Non-pigmented ciliary epithelial cell (primary cell): ENCODE measurements around the gene HSF2BP.
"Not testable (repeated sequence)": the region's sequence is repeated elsewhere in the genome, so short reads cannot be mapped to it uniquely, and the experiment has no call there.

Experiments used
- DNase-seq: peaks from one replicate; pipeline ENCODE4 v3.0.0-alpha.2; 2010; ENCODE audit warnings: low read depth

HSF2BP gene

DNA sequence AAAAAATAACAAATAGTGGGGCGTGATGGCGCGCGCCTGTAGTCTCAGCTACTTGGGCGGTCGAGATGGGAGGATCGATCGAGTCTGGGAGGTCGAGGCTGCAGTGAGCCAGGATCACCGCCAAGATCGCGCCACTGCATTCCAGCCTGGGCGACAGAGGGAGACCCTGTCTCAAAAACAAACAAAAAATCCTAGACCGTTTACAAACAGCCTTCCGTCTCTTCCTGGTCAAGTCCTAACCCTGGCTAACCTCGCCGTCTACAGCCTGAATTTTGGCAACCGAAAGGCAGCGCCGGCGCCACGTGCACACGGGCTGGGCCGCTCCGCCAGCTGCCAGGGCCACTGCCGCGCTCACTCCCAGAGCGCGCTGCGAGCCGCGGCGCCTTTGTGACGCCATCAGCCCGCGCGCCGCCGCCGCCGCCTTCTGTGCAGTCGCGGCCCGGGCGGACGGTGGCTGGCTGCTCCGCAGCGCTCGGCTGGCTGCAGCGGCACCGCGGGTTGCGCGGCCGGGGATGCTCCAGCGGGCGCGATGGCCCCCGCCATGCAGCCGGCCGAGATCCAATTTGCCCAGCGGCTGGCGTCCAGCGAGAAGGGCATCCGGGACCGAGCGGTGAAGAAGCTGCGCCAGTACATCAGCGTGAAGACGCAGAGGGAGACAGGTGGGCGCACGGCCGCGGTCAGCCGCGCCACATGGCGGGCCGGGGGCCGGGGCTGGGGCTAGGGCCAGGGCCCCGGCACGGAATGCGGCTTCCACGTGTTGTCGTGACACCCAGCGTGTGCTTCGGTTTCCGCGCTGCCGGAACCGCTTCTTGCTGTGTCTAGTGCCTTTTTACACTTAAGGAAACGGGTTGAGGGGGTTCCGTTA lies at the start of gene HSF2BP, which contains the start of gene RRP1B:
HSF2BP (minus strand) TSS at position 353 of the 865 bp plus-strand sequence. CDS start 1,392 bp downstream, outside the sequence.
RRP1B (plus strand) TSS at position 425 of the 865 bp plus-strand sequence; CDS start at position 530, 105 bp downstream.
- DNase-seq = no peak

DNA sequence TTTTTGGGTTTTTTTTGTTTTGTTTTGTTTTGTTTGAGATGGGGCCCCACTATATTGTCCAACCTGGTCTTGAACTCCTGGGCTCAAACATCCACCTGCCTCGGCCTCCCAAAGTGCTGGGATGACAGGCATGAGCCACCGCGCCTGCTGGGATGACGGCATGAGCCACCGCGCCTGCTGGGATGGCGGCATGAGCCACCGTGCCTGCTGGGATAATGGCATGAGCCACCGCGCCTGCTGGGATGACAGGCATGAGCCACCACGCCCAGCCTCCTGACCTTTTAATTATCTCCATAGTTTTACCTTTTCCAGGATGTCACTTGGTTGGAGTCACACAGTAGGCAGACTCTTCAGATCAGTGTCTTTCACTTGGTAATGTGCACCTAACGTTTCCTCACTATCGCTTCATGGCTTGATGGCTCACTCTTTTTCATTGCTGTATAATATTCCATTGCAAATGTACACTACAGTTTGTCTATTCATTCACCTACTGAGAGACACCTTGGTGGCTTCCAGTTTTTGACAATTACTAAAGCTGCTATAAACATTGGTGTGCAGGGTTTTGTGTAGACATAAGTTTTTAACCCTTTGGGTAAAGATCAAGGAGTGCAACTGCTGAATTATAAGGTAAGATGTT lies 49.6 kb upstream of the HSF2BP start:
- no peak for DNase-seq

DNA sequence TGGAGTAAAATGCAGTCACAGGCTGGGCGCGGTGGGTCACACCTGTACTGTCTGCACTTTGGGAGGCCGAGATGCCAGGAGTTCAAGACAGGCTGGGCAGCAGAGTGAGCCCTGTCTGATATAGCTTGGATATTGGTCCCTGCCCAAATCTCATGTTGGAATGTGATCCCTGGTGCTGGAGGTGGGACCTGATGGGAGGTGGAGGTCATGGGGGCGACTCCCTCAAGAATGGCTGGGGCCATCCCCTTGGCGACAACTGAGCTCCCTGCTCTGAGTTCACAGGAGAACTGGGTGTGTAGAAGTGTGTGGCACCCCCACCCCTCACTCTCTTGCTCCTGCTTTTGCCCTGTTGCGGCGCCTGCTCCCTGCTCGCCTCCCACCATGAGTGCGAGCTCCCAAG lies 48.2 kb upstream of the HSF2BP start:
- no peak for DNase-seq

DNA sequence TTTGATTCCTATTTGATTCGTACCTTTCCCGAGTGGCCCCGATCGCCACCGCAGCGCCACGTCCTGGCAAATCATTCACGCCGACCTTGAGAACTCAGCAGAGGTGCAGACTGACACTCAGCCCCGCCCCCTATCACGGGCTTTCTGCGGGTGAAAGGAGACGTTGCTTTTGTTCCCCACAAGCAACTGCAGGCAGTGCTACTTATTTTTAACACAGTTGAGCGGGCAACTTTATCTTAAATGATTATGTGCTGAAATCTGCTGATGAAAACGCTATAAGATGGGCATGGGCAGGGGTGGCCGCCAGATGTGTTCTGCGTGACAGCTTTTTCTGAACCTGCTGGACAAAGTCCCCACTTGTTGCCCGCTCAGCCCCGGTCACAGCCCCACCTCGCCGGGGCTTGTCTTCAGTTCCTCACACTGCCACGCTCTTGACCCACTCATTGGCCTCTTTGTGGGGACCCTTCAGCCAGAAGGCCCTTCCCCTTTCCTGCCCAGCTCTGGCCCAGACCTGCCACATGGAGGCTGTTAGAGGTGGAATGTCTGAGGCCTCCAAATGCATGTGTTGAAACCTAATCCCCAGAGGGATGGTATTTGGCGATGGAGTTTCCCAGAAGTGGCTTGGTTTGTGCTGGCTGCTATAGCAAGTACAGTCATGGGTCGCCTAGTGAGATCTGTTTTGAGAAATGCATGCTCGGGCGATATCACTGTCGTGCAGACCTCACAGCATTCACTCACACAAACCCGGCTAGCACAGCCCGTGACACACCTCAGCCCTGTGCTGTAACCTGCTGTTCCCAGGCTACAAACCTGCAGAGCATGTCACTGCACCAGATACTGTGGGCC lies 44.0 kb upstream of the HSF2BP start:
- DNase-seq = peak; percentile 22

DNA sequence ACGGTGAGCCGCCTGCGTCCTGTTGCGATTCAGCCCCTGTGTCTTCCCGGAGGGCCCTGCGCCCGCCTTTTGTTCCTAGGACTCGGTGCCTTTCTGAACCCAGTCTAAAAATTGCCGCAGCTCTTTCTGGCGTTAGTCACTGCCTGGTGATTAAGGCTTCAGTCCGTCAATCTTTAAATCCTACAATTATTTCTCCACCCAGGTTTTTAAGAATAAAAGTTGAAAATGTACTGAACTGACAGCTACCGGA lies 43.4 kb upstream of the HSF2BP start:
- no peak for DNase-seq

DNA sequence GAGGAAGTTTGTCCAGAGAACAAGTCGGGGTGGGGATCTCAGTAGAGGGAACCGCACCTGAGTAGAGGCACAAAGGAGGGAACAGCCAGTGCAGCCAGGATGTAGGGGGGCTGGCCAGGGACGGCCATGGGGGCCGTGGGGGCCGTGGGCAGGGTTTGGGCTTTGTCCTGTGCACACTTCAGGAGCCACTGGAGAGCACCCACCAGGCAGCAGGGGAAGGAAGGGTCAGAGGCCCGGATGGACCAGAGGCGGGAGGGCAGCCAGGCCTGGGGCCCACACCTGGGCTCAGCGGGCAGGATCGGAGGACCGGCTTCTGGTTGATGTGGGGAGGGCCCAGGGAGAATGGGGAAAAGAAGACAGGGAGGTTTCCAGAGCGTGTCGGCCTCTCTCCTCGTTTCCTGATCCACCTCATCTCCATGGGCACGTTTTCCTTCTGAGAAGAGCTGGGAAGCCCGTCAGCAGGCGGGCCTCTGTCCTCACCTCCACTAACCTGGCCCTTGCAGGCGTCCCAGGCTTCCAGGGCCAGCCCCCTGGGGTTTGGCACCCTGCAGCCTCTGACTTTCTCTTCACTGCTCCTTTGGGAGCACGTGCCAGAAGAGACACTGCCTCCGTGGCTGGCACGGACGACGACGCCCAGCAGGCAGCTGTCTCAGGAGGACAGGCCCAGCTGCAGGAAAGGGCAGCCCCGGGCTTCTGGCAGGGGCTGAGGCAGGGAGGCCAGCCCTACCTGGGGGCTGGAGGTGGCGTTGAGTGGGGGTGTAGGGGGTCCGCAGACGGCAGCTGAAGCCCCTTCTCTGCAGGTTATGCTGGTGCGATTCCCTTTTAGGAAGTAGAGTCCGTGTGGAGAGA lies 42.9 kb upstream of the HSF2BP start:
- no peak for DNase-seq

DNA sequence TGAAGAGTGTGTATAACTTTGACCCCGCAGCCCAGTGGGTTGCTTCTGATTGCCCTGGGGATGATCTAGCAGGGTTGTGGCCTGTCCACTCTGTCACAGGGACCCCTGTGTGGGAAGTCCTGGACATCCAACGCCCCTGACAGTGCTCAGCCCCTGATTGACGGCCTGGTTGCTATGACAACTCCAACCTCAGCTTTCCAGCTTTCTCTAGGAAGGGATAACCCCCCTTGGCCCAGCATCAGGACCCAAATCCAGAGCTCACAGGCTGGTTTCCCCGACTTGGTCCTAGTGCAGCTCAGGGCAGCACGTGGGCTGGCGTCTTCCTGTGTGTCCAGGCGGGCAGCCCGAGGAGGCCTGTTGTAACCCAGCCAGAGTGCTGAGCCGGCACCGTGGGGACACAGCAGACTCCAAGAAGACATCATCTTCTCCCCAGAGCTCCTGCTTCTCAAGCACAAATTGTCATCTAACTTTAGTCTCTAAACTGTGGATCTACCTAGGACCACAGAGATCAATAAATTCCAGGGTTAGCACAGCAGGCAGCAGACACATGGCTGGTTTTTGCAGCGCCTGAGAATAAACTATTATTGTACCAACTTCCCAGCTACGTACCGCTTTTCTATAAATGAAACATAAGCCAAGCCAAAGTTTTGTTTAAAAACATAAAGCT lies 40.8 kb upstream of the HSF2BP start:
- no peak for DNase-seq

DNA sequence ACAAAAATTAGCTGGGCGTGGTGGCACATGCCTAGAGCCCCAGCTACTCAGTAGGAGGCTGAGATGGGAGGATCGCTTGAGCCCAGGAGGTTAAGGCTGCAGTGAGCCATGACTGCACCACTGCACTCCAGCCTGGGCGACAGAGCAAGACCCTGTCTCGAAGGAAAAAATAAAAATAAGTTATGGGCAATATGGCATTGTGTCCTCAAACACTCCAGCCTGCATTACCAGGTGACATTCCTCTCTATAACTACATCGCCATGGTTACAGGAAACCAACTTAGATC lies 40.1 kb upstream of the HSF2BP start:
- not testable (repeated sequence) for DNase-seq

DNA sequence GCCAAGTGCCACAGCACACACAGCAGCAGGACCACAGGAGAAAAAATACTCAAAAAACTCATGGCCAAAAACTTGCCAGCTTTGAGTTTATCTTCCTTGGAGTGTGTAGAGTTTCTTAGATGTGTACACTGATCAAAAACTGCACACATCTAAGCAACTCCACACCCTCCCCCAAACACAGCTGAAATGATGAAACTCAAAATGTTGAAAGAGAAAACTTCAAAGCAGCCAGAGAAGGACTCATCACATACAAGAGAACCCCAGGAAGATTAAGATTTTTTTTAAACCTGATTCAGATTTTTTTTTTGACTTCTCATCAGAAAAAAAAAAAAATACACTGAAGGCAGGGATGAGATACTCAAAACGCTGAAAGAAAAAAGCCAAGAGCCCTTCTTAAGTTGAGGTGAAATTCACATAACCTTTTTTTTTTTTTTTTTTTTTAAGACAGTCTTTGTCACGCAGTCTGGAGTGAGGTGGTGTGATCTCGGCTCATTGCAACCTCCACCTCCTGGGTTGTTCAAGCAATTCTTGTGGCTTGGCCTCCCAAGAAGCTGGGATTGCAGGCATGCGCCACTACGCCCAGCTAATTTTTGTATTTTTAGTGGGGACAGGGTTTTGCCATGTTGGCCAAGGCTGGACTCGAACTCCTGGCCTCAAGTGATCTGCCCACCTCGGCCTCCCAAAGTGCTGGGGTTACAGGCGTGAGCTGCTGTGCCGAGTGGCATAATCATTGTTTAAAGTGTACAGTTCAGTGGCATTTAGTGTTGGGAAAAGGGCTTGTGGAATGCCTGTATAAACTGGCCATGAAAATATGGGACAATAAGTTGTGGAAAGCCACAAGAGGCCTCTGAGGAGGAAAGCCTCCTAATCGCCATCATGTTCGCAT lies 38.7 kb upstream of the HSF2BP start:
- DNase-seq = no peak

DNA sequence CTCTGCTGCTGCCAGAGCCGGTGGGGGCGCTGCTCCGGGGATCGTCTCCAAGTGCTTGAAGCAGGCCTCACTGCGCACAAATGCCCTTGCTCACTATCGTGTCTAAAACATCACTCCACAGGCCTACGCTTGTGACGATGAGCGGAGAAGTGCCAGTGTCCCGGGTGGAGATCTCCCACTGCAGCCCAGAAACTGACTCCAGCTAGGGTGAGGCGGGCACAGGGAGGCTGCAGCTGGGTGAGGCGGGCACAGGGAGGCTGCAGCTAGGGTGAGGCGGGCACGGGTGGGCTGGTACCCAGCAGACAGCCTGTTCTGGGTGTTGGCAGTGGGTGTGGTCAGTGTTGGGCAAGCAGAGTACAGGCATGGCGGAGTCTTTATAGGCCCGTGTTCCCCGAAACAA lies 36.9 kb upstream of the HSF2BP start:
- no peak for DNase-seq

DNA sequence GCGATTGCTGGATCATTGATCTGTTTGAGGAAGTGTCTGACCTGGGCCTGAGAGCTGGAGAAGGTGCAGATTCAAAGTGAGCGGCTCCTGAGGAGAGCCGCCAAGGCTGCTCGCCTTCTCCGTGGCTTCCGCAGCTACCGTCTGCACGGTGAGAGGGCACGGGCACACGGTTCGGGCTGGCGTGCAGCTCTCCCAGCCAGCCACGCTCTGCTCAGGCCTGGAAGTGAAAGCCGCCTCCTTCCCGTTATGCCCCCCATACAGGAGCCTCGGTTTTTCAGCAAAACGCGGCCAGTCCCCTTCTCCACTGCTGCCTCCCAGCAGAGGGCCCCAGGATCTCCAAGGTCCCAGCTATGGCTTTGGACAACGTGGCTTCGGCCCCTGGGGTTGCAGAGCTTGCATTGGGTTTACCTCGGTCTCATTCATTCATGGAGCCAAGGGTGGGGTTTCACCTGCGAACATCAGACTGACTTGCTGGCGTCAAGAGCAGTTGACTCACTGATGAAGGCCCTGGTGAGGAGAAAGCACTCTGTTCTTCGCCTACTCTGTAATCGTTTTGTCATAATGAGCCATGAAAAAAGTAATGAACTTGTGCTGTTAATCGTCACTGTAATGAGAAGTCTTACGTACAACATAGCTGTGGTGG lies 35.3 kb upstream of the HSF2BP start:
- no peak for DNase-seq

DNA sequence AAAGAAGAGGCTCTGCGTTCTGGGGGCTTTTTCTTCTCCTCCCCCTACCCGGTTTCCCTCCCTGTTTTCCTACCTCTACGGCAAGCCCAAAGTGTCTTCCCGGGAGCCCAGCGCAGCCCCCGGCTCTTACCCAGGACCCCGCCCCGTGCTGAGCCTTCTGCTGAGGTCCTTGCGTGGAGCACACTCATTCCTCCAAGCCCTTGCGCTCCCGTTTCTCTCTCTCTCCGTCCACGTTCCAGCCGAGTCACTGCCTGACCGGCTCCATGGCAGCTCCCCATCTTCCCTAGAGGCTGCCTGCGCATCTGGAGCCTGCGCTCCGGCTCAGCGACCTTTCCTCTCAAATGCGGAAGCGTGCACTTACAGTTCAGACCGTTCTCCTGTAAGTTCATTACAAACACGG lies 34.7 kb upstream of the HSF2BP start:
- no peak for DNase-seq

DNA sequence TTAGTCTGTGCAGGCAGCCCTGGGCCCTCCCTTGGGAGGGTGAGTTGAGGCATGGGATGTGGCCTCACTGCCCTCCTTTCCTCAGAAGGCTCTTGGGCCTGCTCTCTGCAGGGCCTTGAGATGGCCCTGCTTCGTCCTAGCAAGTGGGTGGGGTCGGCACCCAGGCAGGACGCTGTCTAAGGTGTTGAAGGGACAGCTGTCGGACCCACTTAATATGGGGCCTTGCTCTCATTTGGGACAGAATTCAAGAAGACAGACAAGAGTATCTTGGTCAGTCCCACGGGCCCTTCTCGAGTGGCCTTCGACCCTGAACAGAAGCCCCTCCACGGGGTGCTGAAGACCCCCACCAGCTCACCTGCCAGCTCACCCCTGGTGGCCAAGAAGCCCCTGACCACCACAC lies 33.7 kb upstream of the HSF2BP start:
- no peak for DNase-seq

DNA sequence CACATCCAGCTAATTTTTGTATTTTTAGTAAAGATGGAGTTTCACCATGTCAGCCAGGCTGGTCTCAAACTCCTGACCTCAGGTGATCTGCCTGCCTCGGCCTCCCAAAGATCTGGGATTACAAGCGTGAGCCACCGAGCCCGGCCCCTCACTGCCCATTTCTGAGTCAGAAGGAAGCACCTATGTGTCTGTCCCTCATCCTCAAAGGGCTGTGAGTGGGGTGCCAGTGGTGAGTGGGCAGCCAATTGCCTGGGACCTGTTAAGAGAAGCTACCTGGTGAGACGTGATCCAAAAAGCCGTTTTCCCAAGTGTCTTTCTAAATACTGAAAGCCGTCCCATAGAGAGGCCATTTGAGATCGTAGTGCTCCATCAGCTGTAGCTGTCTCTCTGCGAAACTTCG lies 32.5 kb upstream of the HSF2BP start:
- no peak for DNase-seq

DNA sequence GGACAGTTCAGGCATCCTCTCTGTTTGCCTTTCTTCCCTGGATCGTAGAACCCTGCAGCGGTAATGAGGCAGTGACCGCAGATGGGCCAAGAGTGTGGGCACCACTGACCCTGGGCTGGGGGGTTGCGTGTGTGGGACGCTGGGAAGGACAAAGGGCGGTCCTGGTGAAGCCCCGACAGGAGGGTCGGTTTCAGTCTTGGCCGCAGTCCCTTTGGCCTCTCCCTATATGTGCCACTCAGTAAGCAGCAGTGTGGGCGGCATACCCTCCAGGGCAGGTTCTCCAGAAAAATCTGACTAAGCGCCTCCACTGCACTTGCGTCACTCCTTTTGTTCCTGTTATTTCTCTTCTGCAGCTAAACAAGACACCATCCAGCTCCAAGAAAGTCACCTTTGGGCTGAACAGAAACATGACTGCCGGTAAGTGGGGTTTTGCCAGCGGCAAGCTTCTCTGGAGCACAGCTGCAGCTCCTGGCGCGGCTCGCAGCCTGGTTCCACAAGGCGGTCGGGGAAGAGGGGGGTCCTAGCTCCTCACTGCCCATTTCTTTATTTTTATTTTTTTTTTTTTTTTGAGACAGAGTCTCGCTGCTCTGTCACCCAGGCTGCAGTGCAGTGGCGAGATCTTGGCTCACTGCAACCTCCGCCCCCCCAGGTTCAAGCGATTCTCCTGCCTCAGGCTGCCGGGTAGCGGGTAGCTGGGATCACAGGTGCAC lies 32.0 kb upstream of the HSF2BP start:
- no peak for DNase-seq

DNA sequence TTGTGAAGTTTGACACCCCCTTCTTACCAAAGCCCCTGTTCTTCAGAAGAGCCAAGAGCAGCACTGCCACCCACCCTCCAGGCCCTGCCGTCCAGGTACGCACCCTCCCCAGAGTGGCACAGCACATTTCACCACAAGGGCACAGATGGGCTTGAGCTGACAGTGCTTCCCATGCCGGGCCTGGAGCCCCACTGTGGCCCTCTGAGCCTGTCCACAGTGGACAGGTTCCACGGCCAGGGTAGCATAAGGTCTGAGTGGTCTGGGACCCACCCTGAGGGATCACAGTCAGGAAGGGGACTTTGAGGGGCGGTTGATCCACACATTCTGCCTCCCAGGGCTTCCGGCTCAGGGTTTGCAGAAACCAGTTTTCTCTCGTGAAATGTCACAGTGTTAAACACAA lies 31.1 kb upstream of the HSF2BP start:
- DNase-seq = no peak

DNA sequence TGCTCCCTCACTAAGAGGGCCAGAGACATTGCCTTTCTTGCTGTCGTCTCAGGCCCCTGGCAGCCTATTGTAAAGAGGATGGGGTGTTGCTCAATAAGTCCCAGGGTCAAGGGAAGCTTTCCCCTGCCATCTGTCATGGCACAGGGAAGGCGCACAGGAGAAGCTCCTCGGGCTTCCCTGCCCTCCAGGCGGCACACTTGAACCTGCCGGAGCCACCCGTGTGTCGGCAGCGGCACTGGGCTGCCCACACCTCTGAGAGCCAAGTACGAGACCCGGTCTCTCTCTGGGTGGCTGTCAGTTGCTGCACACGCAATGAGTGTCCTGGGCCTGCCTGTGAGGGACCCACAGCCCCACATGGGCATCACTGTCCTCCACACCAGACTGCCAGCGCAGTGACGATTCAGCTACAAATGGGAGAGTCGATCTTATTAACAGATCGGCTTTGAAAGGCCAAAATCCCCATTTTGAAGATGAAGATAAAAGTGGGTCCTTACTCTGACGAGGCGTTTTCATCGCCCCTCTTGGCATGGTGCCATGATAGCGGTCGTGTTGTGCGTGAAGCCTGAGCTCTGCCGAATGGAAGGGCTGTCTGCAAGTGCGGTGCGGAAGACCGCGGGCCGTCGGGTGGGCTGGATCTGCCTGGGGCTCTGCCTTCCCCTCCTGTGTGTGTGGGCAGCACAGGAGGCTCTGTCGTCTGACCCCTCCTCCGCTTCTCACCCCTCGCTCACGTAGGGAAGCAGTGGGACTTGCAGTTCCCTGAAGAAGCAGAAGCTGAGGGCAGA lies 30.5 kb upstream of the HSF2BP start:
- no peak for DNase-seq

DNA sequence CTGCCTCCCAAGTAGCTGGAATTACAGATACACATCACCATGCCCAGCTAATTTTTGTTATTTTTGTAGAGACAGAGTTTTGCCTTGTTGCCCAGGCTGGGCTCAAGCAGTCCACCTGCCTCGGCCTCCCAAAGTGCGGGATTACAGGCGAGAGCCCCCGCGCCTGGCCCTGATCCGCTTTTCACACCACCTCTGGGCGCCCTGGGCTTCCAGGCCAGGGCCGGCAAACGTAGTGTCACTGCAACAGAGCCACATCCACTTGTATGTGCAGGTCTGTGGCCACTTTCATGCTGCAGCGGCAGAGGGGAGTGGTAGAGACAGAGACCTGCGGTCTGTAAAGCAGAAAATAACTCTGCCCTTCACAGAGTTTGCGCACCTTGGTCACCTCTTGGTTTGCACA lies 29.6 kb upstream of the HSF2BP start:
- DNase-seq = no peak
